ENCODE results near the gene SULT1C3.

DNA sequence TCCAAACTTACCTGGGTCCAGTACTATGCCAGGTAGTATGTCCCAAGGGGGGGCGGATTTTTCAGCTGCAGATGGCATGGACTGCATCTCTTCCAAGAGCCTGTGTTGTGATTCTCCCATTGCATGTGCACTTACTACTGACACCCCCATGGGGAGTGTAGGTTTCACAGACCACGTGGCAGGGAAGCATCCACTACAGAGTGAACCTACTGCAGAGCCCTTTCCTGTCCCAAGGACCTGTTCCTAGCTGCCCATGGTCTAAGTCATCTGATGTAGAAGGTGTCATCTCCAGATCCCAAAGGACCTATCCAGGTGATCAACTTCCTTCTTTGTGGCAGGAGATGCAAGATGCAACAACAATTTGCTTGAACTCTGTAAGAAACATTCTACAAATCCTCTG lies 9.9 kb upstream of the SULT1C3 start:
- no peak for TF ChIP-seq EZH2 (IDR thresholded peaks at IDR 0.05; ENCODE audit: insufficient read depth, low read length)
- TF ChIP-seq, protein P1, sequence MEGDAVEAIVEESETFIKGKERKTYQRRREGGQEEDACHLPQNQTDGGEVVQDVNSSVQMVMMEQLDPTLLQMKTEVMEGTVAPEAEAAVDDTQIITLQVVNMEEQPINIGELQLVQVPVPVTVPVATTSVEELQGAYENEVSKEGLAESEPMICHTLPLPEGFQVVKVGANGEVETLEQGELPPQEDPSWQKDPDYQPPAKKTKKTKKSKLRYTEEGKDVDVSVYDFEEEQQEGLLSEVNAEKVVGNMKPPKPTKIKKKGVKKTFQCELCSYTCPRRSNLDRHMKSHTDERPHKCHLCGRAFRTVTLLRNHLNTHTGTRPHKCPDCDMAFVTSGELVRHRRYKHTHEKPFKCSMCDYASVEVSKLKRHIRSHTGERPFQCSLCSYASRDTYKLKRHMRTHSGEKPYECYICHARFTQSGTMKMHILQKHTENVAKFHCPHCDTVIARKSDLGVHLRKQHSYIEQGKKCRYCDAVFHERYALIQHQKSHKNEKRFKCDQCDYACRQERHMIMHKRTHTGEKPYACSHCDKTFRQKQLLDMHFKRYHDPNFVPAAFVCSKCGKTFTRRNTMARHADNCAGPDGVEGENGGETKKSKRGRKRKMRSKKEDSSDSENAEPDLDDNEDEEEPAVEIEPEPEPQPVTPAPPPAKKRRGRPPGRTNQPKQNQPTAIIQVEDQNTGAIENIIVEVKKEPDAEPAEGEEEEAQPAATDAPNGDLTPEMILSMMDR (IDR thresholded peaks at IDR 0.05; ENCODE audit: insufficient read depth, low read depth, low read length), result no peak

Measured in astrocyte (in vitro differentiated cells and primary cell).